HG03521 (cell line): ENCODE measurements around the gene RASAL2.
"Not testable (repeated sequence)": the region's sequence is repeated elsewhere in the genome, so short reads cannot be mapped to it uniquely, and the experiment has no call there.

ENCODE experiments used
- ATAC-seq: cut with Tn5 transposase; IDR thresholded peaks from one replicate; pipeline ENCODE4 v1.9.1; 2021; ENCODE audit warnings: mild to moderate bottlenecking, moderate library complexity; ENCODE audit not compliant: unreplicated experiment

RASAL2 gene

DNA sequence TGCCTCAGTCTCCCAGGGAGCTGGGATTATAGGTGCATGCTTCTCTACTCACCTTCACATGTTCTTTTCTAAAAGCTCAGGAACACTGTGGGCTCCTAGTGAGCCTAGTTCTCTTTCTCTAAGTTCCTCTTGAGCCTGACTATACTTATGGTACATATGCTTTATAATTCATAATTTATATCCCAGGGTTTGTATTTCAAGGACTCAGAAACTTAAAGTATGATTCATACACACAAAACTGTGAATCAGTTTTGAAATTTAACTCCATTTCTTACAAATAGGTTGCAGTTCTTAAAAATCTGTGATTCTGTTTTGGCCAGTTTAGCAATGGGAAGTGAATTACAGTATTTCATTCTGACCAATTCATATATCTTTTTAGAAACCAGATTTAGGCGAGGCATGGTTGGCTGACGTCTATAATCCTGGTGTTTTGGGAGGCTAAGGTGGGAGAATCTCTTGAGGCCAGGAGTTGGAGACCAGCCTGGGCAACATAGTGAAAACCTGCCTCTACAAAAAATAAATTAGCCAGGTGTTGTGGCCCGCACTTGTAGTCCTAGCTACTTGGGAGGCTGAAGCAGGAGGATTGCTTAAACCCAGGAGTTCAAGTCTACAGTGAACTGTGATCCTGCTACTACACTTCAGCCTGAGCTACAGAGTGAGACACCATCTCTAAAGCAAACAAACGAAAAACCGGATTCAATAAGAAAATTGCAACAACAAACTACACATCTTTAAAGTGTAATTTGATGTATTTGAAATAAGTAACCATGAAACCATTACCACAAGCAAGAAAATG lies 15.6 kb downstream of the RASAL2 start:
- ATAC-seq: no peak

DNA sequence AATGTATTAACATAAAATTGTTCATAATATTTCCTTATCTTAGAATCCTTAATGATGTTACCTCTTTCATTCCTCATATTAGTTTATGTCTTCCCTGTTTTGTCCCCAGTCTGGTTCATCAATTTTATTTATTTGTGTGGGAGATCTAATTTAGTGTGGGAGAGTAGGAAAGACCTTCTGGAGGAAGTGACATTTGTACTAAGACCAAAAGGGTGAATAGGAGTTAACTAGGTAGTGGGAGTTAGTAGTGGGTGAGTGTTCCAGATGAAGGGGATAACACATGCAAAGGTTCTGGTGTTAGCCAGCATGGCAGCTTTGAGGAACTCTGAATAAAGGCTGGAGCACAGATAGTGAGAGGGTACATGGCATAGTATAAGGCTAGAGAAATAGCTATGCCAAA lies 21.4 kb downstream of the RASAL2 start:
- no peak for ATAC-seq

DNA sequence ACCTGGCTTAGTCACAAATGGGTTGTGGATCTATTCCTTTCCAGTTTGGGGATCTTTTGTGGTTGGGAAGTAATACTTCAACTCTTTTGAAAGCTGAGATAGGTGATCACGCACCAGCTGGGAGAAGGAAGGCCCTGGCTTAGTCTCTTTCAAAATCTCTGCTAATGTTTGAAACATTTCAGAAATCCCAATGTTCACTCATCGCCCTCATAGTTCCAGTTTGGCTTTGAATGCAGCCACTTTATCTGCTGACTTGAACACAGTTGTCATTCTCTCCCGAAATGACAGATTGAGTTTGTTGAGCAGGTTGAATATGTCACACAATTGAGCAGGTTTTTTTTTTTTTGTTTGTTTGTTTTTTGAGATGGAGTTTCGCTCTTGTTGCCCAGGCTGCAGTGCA lies 24.6 kb downstream of the RASAL2 start:
- ATAC-seq: no peak

DNA sequence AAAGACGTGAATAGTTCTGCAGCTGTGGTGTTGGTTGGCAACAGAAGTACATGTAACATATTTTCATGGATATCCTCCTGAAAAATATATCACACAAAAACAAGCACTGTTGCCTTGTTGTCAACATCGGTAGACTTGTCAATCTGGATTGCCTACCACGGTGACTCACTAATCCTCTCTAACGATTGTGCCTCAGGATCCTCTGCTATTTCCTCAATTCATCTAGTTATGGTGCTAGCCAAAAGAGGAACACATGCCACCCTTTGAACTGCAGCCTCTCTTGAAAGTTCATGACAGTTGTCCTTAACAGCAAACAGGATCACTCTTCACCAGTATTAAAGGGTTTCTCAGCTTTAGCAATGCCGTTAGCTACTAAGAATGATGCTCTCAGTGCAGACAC lies 25.7 kb downstream of the RASAL2 start:
- ATAC-seq: no peak

DNA sequence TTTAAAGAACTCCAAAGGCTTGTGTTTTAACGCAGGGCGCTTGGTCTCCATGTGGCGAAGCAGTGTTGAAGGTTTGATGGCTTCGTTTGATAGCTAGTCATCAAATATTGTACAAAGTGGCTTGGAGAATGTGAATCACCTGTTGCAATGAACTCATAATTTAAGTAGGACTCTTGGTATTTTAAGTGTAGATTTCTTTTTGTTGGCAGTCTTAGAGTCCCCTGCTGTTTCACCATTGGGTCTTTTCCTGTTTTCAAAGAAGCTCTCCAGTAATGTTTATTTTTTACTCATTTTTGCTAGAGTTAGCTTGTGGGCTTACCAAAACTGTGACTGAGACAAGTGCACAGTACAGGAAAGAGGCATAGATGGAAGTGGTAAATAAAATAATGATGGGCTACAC lies 26.2 kb downstream of the RASAL2 start:
- ATAC-seq: no peak

DNA sequence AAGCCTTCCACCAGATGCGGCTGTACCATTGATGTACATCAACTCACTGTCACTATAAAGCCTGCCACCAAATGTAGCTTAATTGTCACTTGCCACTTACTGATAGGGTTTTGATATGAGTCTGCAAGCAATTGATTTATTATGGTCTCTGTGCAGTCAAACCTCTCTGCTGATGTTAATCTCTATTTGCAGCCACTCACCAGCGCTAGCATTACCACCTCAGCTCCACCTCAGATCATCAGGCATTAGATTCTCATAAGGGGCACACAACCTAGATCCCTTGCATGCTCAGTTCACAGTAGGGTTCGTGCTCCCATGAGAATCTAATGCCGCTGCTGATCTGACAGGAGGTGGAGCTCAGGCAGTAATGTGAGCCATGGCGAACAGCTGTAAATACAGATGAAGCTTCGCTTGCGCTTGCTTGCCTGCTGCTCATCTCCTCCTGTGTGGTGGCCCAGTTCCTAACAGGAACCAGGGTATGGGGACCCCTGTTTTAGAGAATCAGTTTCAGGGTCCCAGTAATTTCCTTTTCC lies 26.7 kb downstream of the RASAL2 start:
- not testable (repeated sequence) for ATAC-seq

DNA sequence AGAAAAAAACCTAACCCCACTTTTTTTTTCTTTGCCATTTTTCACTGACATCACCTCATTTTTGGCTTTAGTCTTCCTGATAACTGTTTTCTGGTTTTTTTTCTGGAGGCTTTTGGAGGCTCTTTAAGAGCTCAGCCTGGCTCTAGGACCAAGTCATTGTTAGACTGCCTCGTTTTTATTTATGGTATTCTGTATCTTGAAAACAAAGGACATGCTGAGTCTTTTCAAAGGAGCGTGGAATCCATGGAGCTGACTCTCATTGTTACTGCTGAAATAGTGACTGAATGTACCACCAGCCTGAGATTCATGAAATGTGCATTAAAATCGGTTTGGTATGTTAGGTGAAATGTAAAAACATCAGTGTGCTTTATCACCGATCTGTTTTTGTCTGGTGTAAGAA lies 28.0 kb downstream of the RASAL2 start:
- ATAC-seq: no peak

DNA sequence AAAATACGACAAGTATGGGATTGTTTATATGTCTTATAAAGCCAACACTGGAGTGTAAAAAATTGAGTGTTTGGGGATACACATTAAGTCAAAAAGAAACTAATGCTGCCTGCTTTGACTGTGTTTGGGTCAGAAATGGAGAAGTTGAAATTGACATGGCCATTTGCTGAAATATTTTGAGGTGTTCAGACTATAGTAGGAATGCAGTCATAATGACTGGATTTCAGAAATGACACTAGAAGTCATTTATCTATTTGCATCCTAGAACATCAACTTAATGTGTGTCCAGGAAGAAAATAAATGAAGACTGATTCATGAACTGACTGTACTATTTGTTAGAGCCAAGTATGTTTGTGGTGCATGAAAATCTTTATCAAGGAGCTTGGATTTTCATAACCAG lies 28.4 kb downstream of the RASAL2 start:
- peak; percentile 51 for ATAC-seq

DNA sequence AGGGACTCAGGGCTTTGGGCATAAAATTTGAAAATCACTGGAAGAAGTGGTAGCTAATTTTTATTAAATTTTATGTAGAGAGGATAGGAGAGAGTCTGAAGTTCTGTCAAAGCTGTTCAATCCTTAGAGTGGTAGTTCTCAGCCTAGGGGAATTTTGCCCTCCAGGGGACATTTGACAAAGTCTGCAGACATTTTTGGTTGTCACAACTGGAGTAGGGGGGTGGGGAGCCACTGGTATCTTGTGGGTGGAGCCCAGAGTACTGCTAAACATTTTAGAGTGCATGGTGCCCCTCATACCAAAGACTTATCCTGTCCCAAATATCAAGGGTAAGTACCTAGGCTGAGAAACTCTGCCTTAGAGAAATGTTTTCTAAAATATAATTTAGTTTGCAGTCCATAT lies 30.2 kb downstream of the RASAL2 start:
- no peak for ATAC-seq

DNA sequence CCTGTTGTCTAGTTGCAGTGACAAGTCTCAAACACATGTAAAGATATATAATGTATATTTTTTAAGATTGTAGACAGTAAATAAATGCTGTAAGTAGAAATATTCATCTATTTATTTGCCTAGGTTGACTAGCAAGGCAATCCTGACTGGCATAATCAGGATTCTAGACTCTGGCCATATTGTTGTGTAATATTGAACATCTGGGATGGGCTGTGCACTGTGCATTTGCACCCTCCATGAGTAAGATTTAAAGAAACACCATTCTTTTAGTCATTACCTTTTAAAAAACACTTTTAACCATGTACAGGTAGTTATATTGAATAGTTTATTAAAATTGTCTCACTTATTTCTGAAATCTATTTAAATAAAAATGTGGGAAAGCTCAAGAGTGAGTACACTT lies 32.4 kb downstream of the RASAL2 start:
- no peak for ATAC-seq

DNA sequence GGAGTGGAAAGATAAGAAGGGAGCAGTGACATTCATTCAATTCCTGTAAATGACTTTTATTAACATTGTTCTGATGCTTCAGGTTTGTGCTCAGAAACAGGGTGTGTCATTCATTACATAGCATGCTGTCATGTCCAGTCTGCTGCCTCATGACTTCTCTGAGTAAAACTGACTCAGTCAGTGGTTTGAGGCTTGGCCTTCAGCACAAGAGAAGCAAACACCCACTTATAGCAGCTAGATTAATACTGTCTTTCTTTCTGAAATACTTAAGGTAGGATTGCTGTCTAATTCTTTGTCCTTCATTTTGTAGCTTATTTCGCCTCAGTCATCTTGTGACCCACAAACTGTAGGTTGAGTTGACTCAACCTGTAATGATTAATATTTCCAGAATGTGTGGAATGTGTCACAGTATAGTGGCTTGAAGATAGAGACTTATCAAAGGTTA lies 32.9 kb downstream of the RASAL2 start:
- peak; percentile 50 for ATAC-seq

DNA sequence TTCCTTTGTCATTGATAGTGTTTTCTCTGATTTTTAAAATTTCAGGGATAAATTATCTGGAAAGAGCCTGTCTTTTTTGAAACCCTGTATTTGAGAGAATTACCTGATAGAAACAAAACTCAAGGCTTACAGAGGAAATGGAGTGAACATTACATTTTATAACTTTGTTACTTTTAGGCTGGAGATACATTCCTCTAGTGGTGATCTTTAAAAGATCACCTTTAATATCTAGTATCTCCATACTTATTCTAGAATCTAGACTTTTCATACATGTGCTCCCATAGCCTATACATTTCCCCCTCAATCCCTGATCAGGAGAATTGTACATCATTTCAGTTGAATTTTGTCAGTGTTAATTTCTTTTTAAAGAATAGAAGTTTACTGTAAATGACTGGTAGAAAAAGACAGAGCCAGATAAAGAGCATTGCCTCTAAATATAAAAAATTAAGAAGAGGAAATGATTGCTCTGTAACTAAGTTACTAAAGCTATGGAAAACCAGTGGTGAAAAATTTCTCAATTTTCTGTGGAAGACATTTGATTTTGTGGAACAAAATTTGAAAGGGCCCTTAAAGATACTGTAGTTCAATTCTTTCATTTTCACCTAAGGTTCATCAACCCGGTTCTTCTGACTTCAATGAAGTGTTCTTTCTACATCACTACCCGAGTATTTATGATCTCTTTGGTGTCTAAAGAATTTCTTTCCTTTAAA lies 33.7 kb downstream of the RASAL2 start:
- no peak for ATAC-seq

DNA sequence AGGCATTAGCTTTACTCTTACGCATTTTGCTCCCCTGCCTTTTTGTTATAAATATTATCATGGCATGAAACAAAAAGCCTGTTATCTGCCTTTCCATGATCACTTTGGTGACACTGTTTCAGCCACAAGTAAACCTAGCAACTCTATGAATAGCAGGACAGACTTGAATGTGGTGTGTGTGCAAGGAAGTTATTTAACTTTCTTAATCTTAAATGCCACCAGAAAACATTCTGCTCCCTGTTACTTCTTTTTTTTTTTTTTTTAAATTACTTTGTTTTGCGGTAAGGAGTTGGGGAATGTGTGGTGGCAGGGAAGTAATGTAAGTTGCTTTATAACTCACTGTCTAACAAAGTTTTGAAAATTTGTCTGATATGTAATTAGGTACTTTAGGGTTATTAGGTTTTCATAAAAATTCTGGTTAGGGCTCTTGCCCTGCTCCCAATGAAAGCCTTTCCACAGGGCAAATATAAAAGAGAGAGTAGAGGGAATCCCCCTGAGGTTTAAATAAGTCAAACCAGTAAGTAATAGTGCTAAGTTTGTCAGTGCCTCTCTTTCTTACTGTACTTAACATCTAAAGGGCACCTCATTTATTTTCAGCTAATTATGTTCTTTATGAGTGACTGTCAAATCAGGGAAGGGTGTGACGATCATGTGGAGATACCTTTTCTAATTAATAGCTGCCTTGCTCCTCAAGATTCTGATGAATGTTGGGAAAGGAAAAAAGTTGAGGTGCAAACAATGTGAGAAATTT lies 39.5 kb downstream of the RASAL2 start:
- ATAC-seq: no peak

DNA sequence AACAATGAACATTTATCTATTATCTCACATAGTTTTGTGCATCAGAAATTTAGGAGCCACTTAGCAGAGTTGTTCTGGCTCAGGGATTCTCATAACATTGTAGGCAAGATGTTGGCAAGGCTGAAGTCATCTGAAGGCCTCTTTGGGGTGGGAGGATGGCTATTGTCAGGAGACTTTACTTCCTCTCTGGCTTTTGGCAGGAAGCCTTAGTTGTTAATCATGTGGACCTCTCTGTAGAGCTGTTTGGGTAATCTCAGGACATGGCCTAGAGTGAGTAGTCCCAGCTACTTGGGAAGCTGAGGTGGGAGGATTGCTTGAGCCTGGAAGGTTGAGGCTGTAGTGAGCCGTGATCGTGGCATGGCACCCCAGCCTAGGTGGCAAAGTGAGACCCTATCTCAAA lies 40.2 kb downstream of the RASAL2 start:
- no peak for ATAC-seq

DNA sequence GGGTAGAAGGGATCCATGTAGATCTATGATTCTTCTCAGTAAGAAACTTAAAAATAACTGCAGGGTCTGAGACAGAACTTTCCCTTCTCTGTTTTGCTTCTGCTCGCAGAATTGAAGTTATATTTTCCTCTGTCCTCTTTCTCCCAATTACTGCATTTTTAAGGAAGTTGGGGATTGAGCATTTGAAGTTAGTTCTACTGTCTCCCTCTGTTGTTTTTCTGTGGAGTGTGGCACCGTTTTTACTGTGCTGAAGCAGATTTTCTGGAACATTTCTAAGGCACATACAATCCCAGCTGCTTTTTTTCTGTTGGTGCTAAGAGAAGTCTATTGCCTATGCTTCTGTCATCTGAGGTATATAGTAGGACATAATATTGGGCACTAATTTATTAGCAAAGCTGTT lies 43.3 kb downstream of the RASAL2 start:
- no peak for ATAC-seq

DNA sequence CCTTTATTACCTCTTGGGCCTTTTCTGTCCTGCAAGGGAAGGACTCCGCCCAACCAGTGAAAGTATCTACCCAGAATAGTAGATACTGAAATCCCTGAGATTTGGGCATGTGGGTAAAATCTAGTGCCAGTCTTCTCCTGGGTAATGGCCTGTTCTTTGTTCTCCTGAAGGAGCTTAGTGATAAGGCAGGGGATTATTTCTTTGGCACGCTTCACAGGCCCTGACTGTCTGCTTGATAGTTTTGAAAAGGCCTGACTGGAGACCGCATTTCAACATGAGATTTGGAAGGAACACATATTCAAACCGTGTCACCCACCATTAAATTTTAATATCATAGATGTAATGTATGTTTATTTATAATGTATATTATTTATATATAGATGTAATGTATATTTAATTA lies 48.9 kb downstream of the RASAL2 start:
- ATAC-seq: no peak

DNA sequence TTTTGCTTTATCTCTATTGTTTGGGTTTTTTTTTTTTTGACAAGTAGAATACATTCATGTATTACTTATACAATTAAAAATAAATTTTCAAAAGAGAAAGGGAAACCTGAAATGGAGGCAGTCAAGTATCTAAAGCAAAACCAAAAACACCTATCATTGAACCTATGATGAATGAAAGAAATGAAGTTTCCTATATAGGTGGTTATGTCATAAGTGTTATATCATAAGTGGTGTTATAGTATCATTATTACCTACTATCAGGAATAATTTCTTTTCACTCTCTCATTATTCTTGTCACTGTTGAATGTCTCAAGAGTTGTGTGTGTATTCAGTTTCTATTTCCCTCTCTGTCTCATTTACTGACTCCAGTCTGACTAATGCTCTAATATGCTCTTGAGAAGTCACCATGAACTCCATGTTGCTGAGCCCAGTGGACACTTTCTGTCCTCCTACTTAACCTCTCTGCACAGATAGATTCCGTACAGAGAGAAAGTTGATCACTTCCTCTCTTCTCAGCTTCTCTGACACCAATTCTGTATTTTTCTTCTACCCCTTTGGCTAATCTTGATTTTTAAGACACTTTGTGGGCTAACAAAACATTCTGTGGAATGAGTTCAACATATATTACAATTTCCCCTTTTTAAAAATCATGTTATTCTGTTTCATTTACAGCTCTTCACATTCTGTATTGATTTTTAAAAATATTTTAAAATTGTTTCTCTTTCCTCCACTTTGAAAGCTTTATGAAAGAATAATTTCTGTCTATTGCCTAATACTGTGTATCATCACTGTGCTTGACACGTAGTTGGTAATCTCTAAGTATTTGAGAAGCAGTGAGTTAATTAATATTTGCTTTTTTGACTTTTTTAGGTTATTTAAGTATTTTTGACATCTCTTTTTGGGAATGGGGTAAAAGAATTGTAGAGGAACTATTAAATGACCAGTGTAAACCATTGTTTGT lies 50.1 kb downstream of the RASAL2 start:
- no peak for ATAC-seq

DNA sequence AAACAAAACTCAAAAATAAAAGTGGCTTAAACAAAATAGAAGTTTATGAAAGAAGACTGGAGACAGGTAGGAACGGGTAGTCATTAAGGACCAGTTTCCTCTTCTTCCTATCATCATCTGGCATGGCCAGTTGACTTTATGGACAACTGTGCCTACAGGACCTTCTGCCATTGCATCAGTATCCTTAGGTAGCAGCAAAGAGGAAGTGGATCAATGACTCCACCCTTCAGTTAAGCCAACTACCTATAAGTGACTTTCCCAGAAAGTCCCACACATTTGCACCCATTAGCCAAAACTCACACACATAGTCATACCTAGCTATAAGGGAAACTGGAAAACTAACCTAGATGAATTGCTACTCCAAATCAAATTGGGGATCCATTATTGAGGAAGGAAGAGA lies 51.7 kb downstream of the RASAL2 start:
- no peak for ATAC-seq

DNA sequence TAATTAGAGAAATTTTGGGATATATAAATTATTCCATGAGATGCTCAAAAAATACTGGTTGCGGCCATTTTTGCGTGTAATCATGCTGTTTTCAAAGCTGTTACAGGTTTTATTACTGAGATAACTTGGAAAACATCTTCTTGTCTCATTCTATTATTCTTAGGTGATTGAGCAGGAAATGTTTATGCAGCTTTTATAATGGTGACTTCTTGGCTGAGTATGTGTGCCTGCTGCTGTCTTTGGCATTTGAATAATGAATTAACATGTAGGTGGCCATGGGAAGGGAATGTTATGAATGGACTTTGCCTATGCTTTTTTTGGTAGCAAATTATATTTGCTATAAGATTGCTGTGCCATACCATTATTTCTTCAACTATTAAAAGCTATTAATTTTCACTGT lies 52.5 kb downstream of the RASAL2 start:
- no peak for ATAC-seq

DNA sequence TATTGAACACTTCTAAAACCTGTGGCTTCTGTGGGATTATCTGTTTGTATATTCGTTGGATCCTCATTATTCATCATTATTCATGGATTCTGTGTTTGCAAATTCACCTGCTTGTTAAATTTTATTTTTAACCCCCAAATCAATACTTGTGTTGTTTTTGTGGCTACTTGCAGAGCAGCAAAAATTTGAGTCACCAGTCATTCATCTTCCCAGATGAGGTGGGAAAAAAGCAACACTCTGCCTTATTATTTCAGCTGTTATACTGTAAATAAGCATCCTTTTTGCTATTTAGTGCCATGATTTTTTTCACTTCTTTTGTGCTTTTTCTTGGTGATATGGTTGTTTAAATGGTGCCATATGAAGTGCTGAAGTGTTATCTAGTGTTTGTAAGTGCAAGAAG lies 56.7 kb downstream of the RASAL2 start:
- ATAC-seq: no peak
